NCI-H187 treated with DMSO at 0.1 percent for 48 hours (cell line): Measurements from ENCODE around the gene FAM72C.
"Not testable (repeated sequence)": the region's sequence is repeated elsewhere in the genome, so short reads cannot be mapped to it uniquely, and the experiment has no call there.

ENCODE experiments used
- DNase-seq: peaks from one replicate; lab custom pipeline; 2025; lab: John Stamatoyannopoulos, UW

FAM72C gene

DNA sequence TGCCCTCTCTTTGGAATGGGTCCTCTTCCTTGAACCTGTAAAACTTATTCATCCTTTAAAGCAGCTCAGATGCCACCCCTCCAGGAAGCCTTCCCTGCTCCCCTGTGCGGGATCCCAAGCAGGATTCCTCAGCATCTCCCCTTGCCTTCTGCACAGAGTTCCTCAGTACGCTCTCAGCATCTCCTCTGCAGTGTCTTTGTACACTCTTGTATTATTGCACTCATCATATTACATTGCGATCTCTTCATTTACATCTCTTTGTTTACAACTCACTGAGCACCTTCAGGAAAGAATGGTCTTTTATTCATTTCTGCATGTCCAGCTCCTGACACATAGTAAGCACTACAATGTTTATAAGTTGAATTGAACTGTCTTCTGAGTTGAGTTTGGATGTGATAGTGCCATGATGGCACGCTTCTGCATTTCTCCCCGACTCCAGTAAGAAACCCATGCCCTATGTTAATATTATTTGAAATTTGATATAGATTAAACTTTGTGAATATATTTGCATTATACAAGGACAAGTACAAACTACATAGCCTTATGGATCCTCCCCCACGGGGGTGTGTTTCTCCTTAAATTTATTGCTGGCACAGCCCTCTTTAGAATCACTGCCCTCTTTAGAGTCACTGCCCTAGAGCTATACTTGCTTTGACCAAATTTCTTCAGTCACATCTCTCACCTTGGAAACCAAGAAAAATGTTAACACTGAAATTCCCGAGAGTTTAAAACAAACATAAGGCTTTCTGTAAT lies 13.1 kb upstream of the FAM72C start:
- not testable (repeated sequence) for DNase-seq

DNA sequence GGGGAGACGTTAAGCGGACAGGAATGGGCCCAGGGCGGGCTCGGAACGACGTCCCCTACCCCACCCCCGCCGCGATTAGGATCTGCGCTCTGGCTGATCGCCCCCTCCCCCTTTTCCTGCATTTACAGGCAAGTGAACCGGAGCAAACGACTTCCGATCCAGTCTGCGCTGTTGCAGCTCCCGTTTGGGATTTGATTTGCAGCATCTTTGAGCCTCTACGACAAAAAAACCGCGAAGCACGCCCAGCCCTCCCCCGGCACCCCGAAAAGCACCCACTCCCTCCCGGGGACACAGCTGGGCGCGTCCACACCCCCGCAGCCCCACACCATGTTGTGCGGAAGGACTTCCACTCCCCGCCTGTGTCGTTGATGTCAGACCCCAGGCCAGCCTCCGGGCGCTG lies 2.6 kb upstream of the FAM72C start:
- DNase-seq: not testable (repeated sequence)

DNA sequence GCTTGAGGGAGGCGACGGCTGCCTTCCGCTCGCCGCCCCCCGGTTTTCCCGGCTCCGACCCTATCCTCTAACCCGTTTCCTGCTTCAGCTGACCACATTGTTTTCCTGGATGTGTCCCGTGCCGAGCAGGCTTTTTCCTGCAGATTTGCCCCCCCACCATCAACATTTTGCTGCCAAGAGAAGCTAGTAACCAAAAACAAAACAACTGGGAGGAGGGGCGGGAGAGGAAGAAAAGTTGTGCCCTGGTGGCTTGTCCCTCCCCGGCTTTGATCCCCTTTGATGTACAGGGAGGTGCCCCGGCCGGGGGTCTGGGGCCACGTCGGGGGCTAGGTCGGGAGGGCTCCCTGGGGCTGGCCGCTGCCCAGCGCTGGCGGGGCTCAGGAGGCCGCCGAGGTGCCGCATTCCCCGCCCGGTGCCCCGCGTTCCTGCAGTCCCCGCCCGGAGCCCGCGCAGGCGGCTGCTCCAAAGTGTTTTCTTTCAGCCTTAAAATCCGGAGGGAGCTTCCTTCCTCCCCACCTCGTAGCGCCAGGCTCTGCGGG lies 2.2 kb upstream of the FAM72C start:
- DNase-seq: not testable (repeated sequence)

DNA sequence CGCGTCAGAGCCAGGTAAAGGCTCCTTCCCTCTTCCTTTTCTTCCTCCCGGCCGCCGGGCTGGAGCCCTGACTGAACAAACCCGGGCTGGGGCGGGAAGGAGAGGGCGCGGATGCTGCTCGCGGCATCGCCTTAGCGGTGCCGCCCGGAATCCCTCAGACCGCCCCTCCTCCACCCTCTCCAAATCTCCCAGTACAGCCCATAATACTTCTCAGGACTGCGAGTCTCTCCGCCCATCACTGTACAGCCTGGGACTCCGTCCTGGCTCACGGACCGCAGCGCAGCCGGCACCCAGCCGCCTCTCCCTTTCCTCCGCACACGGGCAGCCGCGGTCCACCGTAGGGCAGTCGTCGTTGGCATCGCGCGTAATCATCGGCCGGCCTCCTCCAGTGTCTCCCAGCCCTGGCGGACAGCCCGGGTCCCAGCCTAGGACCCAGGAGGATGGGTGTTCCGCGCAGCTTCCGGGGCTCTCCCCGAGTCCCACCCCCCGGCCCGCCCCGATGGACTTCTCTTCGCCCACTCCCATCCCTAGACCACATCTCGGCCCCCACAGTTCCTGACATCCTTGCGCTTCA lies 1.1 kb upstream of the FAM72C start:
- DNase-seq: not testable (repeated sequence)

DNA sequence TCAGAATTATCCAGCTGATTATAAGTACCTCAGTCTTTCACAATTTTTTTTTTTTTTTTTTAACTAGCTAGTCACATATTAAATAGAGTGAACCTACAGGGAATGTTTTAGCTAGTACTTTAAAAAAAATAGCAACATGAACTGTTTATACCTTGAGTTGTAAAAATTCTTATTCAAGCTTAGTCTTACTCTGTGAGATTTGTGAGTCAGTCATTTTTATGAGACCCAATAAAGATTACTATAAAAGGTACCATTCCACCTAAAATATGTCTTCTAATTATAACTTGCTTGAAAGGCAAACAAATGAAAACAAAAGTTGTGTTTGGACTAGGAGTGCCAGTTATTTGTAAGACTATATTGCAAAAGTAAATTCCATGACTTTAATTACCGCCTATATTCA lies 5.9 kb downstream of the FAM72C start:
- not testable (repeated sequence) for DNase-seq

DNA sequence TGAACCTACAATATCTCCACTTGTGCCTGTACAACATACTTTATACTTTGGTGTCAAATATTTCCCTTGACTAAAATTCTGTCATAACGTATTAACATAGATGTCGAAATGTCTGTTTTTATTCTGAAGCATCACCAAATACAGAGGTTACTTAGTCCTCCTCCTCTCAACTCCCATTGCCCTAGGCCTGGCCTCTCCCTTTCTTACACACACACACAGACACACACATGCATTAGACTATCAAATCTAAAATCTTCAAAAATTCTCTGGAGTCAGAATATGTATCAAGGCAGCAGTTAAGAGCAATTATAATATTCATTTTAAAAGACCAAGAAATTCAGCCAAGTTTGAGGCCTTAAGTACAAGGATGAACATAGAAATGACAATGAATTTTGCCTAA lies 7.5 kb downstream of the FAM72C start:
- DNase-seq: not testable (repeated sequence)

DNA sequence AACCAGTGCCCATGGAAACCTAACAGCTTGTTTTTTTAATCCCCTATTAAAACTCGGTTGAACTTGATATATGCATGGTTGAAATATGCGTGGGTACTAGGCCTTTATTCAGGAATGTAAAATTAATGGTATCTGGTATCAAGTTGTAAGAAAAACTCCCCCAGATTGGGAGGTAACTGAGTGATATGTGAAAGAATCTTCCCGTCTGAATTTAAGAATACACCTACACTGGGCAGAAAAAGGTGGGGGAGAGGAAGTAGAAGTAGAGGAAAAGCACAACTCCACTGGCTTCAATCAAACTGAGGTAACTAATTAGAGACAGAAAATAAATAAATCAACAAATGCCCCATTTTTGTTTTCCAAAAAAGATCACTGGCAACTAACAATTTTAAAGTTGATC lies 15.9 kb downstream of the FAM72C start:
- not testable (repeated sequence) for DNase-seq

DNA sequence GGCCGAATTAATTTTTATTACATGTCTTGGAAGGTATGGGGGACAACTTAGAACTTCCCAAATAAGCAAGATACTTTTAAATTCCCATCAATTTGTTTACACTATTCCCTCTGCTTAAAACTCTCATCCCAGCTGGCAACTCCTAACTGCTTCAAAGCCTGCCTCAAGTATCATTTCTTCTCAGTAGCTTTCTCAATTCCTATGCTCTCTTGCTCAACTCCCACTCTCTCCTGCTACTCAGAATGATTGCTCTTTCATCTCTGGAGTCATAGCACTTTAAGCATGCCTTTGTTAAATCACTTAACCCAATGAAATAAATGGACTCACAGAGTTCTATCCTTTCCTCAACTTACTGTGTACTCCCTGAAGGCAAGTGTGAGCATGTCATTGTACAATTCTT lies 18.9 kb downstream of the FAM72C start:
- DNase-seq: not testable (repeated sequence)

DNA sequence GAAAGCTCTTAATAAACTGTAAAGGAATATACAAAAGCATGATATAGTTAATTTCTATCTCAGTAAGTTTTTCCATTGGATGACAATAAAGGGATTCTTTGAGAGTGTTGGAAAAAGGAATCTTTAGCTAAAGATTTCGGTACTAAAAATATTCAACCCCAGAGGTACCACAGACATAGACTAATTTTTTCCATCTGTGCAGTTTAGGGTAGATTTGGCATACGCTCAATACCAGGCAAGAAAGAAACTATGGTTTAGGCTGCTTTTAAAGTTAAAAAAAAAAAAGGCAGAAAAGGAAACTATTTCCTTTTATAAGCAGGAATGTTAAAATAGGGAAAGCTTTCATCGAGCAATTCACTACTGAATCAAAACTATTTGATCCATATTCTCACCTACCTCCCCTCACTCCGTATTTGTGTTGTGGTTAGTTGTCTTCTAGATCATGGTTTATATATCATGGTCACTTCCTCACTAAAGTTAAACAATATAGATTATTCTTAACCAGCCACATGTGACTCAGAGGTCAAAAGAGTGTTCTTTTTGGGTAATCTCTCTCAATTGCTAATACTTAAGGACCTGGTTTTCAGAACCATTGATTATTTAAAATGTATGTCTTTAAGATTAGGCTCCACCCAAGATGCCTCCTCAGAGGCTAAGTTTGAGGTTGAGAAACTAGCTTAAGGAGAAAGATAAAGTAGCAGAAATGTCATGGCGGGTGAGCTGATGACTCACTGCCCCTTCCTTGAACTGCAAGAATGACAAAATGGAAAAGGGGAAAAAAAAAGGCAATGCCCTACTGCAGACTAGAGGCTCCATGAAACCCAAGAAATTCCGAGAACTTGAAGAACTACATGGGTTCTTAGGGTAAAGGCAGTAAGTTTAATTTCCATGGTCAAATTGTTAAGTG lies 20.0 kb downstream of the FAM72C start:
- DNase-seq: not testable (repeated sequence)

DNA sequence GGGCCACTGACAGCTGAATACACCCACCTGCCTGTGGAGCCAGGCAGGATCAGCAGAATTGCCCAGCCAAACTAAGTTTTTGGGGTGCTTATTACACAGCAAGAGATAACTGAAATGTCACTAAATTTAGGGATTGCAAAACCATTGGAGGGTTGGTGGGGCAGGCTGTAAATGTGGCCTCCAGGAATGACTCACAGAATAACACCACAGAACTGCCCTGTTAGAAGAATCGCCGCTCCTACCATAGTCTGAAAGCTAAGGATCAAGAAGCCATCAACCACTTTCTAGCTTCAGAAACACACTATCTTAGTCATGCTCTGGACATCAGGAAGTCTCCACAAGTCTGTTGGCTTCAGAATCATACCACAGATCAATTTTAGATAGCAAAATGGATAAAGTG lies 24.0 kb downstream of the FAM72C start:
- DNase-seq: not testable (repeated sequence)

DNA sequence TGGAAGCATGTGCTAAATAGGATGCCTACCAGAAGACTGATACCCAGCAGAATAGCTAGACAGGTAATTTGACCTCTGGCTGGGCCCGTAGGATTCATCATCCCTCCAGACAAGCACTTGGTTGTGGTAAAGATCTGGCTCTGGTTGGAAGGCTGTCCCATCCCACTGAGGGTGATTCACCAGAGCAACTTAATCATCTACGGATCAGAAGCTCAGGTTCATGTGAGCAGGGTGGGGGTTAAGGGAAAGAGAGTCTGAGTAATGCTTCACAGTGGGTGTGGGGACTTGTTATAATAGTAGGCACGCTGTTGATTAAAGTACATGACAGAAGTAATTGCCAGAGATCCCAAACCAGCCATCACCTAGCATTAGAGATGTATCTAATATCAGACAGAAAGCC lies 26.5 kb downstream of the FAM72C start:
- not testable (repeated sequence) for DNase-seq

DNA sequence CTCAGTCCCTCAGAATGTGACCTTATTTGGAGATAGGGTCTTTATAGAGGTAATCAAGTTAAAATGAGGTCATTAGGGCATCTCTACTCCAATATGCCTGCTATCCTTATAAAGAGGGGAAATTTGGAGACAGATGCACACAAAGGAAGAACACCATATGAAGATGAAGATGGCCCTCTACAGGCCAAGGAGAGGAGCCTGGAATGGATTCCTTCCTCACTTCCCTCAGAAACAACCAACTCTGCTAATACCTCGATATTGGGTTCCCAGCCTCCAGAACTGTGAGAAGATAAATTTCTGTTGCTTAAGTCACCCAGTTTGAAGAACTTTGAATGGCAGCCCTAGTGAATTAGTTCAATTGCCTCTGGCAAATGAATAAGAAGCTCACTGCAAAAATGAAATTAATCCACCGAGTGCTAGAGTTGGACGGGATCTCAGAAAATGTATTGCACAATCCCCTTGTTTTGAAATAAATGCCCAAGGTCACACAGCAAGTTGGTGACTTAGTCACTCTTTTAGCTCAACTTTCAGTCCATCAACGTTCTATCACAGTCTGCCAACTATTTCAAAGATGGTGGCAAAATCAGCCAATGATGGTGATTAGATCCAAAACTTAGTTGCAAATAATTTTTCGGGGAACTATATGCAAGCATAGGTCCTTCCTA lies 27.1 kb downstream of the FAM72C start:
- DNase-seq: not testable (repeated sequence)

DNA sequence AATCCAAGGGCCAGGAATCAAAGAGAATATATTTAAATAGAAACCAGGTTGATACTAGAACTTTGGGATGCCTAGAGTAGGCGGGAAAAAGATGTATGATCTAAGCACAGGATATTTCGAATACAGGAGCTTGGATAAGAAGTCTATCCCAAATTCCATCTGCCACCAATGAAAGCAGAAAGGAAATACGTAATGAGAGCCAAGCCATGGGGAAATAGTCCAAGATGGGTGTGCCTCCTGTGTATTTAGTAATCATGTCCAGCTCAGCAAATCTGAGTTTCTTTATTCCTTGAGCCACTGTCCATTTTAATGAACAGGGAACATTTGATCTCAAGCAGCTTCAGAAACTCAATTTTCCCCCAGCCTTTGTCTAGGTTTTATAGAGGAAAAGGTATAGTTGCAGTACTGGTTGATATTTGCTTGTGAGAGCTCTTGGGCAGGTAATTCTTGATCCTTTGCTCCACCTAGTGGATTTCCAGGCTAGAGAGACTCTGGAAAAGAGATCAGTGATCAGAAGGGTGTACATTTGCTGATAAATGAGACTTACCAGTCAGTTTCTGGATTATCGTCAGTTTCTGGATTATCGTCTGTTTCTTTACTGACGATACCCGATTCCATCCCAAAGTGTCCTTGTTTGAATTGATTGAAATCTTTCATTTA lies 28.3 kb downstream of the FAM72C start:
- not testable (repeated sequence) for DNase-seq

DNA sequence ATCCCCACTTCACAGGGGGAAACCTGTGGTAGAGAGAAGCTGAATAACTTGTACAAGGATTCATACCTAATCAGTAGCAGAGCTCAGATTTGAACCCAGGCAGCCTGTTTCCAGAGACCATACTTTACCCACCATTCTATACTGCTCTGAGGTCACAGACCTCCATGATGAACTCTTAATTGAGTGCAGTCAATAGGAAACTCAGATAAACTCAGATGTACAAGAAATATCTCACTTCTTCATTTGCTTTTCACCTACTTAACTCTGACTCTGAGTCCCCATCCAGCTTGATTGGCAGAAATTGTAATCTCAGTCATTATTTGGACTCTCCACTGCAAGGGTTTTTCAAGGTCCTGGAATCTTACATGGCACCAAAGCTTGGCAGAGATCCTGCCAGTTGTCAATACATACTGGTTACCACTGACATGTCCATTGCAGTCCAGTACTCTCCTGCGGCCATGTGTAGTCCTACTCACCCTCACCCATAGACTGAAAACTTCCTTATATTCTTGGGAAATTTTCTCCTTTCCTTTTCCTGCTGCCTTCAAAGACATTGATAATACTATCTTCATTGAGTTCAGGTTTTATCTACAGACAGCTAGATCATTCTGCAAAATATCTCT lies 29.4 kb downstream of the FAM72C start:
- not testable (repeated sequence) for DNase-seq

DNA sequence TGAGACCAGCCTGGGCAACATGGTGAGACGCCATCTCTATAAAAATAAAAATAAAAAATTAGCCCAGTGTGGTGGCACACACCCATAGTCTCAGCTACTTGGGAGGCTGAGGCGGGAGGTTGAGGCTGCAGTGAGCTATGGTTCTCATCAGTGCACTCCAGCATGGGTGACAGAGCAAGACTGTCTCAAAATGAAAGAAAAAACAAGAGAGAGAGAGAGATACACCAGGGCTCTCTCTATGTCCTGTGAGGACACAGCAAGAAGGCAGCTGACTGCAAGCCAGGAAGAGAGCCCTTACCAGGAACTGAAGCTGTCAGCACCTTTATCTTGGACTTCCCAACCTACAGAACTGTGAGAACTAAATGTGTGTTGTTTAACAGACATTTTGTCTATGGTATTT lies 32.1 kb downstream of the FAM72C start:
- not testable (repeated sequence) for DNase-seq

DNA sequence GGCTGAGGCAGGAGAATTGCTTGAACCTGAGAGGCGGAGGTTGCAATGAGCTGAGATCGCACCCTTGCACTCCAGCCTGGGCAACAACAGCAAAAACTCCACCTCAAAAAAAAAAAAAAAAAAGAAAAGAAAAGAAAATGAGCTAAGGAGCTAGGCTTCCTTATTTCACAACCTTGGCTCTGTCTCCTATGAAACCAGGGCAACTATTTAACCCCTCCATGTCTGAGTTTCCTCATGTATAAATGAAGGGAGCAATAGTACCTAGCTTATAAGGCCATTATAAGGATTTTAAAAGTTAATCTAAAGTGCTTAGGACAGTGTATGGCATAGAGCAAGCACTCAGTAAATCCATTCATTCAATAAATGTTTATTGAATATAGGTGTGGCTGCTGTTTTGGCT lies 32.9 kb downstream of the FAM72C start:
- not testable (repeated sequence) for DNase-seq

DNA sequence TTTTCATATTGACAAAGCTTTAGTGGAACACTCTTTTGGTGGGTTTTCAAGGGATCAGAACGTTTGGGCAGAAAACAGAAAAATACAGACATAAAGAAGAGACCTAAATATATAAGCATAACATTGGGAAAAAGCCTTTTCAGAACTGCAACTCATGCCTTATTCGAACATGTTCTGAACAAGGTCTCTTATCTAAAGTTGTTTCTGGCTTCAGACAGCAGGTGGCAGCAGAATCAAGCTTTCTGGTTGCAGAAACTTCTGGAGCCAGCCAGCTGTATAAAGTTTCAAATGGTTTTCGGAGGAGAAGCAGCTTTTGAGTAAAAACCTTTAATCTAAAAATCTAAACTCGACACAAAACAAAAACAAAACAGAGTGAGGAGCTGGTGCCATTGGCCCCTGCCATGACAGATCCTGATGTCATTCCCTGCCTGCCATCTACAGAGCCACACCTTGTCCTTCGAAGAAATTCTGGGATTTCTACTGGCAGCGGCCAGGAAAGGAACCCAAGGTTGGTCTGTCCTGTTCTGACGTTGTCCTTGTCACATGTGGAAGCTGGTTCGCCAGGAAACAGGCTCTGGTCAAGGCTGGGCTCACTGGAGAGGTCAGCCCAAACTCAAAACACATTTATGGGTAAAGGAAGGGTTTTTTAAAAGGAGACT lies 35.2 kb downstream of the FAM72C start:
- not testable (repeated sequence) for DNase-seq

DNA sequence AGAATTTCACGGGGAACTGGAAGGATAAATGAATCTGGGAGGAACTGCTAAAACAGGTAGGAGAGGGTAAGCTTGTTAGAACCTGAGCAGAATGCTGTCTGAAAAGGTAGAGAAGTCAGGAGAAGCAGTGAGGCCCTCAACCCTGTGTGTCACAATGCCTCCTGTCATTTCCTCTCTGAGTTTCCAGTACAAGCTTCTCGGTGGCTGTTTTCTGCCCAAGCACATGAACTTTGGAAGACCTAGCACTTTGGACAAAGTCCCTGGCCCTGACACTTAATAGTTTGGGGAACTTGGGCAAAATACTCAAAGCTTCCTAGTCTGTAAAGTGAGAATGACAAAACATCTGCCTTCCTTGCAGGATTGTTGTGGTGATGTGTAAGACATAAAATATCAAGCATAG lies 52.7 kb downstream of the FAM72C start:
- DNase-seq: not testable (repeated sequence)

DNA sequence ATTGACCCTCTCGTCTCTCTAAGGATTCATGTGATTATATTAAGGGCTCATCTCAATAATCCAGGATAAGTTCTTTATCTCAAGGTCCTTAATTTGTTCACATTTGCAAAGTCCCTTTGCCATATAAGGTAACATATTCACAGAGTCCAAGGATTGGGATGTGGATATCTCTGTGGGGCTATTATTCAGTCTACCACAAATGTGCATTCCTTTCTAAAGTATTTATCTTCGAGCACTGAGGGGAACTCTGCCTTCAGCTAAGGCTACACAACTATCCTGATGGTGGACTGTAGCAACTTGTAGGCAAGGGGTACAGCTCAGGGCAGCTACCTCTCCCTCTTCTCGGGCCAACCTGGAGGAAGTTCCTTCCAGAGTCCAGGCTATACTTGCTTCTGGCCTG lies 53.2 kb downstream of the FAM72C start:
- not testable (repeated sequence) for DNase-seq

DNA sequence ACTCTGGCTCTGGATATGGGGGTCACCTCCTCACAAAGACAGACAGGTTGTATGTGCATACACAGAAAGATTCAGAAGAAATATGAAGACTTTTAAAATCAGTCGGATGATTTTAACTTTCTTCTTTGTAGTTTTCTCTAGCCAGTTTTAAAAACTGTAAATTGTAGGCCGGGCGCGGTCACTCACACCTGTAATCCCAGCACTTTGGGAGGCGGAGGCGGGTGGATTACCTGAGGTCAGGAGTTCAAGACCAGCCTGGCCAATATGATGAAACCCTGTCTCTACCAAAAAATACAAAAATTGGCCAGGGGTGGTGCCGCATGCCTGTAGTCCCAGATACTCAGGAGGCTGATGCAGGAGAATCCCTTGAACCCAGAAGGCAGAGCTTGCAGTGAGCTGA lies 58.1 kb downstream of the FAM72C start:
- DNase-seq: not testable (repeated sequence)
